D721Med (cell line): Measurements from ENCODE around the gene GH1.

Experiments used
- DNase-seq: peaks from one replicate; pipeline ENCODE4 v3.0.0; 2011; ENCODE audit warnings: low spot score; ENCODE audit not compliant: insufficient read length
- FAIRE-seq: peaks from 2 replicates; lab custom pipeline; 2011; peaks lifted over from hg19 to GRCh38; lab: Jason Lieb, UNC
- TF ChIP-seq, protein P1 (sequence below): IDR thresholded peaks from 2 replicates; pipeline ENCODE4 v1.5.1; 2012; ENCODE audit warnings: mild to moderate bottlenecking, control low read depth; ENCODE audit not compliant: insufficient read depth; ENCODE audit errors: missing control alignments

Gene GH1

GRCh38 chr17:63949576-63950250, 31.1 kb upstream of the GH1 start:
- TF ChIP-seq, protein P1, sequence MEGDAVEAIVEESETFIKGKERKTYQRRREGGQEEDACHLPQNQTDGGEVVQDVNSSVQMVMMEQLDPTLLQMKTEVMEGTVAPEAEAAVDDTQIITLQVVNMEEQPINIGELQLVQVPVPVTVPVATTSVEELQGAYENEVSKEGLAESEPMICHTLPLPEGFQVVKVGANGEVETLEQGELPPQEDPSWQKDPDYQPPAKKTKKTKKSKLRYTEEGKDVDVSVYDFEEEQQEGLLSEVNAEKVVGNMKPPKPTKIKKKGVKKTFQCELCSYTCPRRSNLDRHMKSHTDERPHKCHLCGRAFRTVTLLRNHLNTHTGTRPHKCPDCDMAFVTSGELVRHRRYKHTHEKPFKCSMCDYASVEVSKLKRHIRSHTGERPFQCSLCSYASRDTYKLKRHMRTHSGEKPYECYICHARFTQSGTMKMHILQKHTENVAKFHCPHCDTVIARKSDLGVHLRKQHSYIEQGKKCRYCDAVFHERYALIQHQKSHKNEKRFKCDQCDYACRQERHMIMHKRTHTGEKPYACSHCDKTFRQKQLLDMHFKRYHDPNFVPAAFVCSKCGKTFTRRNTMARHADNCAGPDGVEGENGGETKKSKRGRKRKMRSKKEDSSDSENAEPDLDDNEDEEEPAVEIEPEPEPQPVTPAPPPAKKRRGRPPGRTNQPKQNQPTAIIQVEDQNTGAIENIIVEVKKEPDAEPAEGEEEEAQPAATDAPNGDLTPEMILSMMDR: no peak
- no peak for DNase-seq
- FAIRE-seq: no peak

DNA sequence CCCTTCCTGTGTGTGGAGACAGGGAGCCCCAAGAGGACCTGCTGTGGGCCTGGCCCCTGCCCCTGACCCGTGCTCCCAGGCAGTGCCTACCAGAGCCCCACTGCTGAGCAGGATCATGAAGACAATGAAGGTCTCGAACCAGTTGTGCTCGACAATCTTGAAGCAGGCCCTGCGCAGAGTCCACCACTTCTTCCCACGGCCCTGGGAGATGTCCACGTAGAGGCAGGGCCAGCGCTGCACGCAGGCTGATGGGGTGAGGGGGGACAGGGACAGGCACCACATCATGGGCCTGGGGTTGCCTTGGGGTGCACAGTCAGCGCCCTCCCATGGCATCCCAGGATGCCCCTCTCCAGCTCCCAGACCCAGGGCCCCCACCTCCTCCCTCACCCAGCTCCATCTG, 29.9 kb upstream of the GH1 start:
- FAIRE-seq (no peak), DNase-seq (no peak)
- TF ChIP-seq, protein P1: no peak

GRCh38 chr17:63947711-63948330, 29.2 kb upstream of the GH1 start:
- FAIRE-seq (no peak), DNase-seq (no peak)
- TF ChIP-seq, protein P1: no peak

- TF ChIP-seq, protein P1: peak; percentile 64
- DNase-seq (peak; percentile 91), FAIRE-seq (no peak)
Observed at GRCh38 chr17:63946440-63947363, 28.1 kb upstream of the GH1 start.

DNA sequence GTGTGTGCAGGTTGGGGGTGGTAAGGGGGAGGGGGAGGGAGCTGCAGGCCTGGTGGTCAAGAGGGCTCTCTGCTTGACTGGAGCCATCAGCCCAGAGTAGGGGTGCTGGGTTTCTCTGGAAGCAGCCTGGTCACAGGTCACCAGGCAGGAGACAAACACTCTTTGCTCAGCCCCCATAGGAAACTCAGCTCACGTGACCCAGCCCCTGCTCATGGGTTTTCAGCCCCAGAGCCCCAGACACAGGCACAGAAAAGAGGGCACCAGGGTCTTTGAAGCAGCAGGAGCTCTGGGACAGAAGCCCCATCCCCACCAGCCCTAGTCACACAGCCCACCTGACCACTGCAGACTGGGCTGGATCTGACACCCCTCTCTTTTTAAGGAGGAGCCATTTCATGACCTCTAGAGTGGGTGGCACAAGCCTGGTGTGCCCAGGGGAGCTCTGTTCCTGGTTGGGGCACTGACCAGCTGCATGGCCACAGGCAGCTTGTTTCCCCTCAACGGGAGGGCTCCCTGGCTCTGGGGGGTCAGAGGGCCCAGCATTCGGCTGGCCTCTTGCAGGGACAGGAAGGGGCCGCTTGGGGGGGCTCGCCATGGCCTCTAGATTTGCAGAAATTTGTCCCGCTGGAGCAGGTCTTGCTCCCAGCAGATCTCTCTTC, 27.3 kb upstream of the GH1 start:
- DNase-seq: no peak
- no peak for FAIRE-seq
- TF ChIP-seq, protein P1: no peak

DNA sequence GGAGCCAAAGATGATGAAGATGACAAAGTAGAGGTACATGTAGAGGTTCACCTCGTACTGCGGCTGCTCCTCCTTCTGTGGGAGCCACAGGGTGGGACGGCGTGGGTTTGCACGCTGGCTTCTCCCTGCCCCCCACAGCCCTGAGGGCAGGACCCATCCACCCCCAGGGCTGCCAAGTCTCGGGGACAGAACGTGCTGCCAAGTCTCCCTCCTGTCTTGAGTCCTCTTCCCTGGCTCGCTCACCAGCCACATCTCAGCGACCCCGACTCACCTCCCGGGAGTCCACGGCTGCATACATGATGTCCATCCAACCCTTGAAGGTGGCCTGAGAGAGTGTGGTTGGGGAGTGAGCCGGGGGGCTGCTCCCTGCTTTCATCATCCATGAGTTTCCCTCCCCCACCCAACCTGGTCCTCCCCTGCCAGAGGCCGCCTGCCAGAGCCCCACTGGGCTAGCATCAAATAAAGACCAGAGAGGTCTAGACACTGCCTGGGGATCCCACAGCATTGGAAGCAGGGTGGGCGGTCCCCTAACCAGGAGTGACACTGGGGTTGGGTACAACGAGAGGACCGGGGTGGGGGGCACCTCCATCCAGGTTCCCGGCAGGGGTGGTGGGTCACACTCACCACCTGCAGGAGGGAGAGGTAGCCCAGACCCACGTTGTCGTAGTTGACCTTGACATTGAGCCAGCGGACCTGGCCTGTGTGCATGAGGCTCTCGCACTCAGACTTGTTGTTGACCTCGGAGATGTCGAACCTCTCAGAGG, 26.3 kb upstream of the GH1 start:
- no peak for FAIRE-seq
- DNase-seq: no peak
- TF ChIP-seq, protein P1: no peak
